RWPE2 (cell line): ENCODE results near the gene TRAK1.
A peak's percentile ranks its signal among the peaks of the same experiment; 100 is the strongest.

ENCODE experiments used
- ATAC-seq: fragments of 200-7000 bp; cut with Tn5 transposase; 3 replicates; pipeline ENCODE4 v1.9.1; 2021; ENCODE audit warnings: low read depth
- DNase-seq: peaks from one replicate; pipeline ENCODE4 v3.0.0-alpha.2; 2020; ENCODE audit warnings: low spot score
- H3K27ac ChIP-seq: fragments of 450-650 bp; 2 replicates; pipeline ENCODE4 v1.5.1; 2017; ENCODE audit warnings: mild to moderate bottlenecking; ENCODE audit not compliant: poor library complexity, severe bottlenecking
- H3K27me3 ChIP-seq: fragments of 250-450 bp; sonication (Bioruptor Pico); 2 replicates; pipeline ENCODE4 v1.5.1; 2021; ENCODE audit warnings: mild to moderate bottlenecking, moderate library complexity; ENCODE audit not compliant: insufficient read depth, poor library complexity, severe bottlenecking
- H3K36me3 ChIP-seq: fragments of 250-450 bp; sonication (Bioruptor Pico); 2 replicates; pipeline ENCODE4 v1.5.1; 2020; ENCODE audit warnings: low read depth, mild to moderate bottlenecking, moderate library complexity
- H3K4me1 ChIP-seq: fragments of 250-450 bp; sonication (Bioruptor Pico); 2 replicates; pipeline ENCODE4 v1.5.1; 2021; ENCODE audit warnings: mild to moderate bottlenecking, moderate library complexity; ENCODE audit not compliant: insufficient read depth, poor library complexity, severe bottlenecking
- H3K4me3 ChIP-seq: fragments of 250-450 bp; sonication (Bioruptor Pico); 2 replicates; pipeline ENCODE4 v1.5.1; 2021; ENCODE audit warnings: mild to moderate bottlenecking, moderate library complexity; ENCODE audit not compliant: severe bottlenecking
- H3K9me3 ChIP-seq: fragments of 250-450 bp; sonication (Bioruptor Pico); 2 replicates; pipeline ENCODE4 v1.5.1; 2021; ENCODE audit warnings: mild to moderate bottlenecking, moderate library complexity; ENCODE audit not compliant: severe bottlenecking
- TF ChIP-seq, protein P1 (sequence below): fragments of 450-650 bp; IDR thresholded peaks from one replicate; pipeline ENCODE4 v1.5.1; 2017; ENCODE audit warnings: mild to moderate bottlenecking, moderate library complexity; ENCODE audit not compliant: poor library complexity, severe bottlenecking

The TRAK1 gene

DNA sequence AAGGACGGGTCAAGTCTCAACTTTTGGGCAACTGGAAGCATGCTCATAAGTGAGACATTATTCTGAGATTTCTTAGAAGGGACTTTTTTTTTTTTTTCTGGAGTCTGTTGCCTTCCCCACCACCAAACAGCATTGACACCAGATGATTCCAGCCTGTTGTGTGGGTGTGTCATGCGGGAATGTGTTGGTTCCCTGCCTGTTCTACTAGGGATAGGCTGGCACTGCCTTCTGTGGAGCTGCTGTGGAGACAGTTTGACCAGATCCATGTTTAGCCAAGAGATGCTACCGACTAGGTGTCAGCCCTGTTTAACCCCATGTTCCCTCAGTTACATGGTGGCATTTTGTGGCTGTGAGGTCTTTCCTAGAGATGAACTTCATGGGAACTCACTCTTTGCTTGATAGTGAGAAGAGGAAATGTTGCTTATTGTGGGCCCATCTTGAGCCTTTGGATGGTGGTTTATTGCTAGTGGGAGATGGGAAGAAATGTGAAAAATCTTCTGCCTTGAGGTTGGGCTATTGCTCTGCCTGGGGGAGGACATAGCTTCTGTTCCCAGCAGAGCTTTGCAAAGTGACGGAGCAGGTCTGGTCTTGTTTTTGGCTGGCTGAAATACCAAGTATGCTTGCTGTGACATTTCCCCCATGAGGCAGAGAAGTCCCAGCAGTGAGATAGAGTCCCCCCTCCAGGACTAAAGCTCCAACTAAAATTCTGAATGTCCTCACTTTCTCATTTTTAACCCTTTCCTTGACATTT is 31.3 kb downstream of the TRAK1 start:
- no peak for DNase-seq
- Histone ChIP-seq H3K9me3 (no peaks in the 10 kb centered on the region), H3K4me1 (peaks cover 28% of the 10 kb centered on the region), H3K4me3 (no peak overlapping the region), H3K36me3 (peaks cover 11% of the 10 kb centered on the region; the same call in 1 of the 2 replicates), H3K27ac (peak overlapping the region; percentile 82), H3K27me3 (no peaks in the 10 kb centered on the region)
- peak; percentile 31; the same call in 2 of the 3 replicates for ATAC-seq
- TF ChIP-seq, protein P1, sequence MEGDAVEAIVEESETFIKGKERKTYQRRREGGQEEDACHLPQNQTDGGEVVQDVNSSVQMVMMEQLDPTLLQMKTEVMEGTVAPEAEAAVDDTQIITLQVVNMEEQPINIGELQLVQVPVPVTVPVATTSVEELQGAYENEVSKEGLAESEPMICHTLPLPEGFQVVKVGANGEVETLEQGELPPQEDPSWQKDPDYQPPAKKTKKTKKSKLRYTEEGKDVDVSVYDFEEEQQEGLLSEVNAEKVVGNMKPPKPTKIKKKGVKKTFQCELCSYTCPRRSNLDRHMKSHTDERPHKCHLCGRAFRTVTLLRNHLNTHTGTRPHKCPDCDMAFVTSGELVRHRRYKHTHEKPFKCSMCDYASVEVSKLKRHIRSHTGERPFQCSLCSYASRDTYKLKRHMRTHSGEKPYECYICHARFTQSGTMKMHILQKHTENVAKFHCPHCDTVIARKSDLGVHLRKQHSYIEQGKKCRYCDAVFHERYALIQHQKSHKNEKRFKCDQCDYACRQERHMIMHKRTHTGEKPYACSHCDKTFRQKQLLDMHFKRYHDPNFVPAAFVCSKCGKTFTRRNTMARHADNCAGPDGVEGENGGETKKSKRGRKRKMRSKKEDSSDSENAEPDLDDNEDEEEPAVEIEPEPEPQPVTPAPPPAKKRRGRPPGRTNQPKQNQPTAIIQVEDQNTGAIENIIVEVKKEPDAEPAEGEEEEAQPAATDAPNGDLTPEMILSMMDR = no peak

DNA sequence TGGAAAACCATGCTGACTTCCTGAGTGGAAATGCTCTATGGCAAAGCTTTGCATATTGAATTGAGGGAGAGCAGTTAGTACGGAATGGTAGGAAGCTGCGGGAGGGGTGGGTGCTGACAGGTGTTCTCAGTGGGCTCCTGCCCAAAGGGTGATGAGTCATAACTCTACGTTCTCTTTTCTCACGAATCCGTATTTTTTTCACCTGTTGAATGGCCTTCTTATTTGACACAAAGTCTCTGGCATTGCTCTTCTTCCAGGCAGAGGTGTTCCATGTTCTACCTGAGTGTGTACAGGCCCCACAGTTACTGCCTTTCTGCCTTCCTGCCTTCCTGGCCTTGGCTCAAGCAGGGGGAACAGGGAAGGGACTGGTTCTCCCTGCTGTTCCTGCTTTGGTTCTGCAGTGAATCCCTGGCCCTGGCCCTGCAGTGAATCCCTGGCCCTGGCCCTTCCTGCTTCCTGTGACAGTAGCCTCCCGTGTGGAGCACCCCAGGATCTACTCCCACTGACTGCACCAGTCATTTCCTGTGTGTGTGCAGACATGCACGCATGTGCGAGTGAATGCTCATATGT is 31.9 kb downstream of the TRAK1 start:
- Histone ChIP-seq H3K27me3 (no peaks in the 10 kb centered on the region), H3K9me3 (no peaks in the 10 kb centered on the region), H3K4me1 (peaks cover 25% of the 10 kb centered on the region), H3K36me3 (peaks cover 11% of the 10 kb centered on the region; the same call in 1 of the 2 replicates), H3K27ac (peak overlapping the region; percentile 82), H3K4me3 (no peak overlapping the region)
- ATAC-seq (peak; percentile 78), DNase-seq (no peak)
- TF ChIP-seq, protein P1 = no peak

DNA sequence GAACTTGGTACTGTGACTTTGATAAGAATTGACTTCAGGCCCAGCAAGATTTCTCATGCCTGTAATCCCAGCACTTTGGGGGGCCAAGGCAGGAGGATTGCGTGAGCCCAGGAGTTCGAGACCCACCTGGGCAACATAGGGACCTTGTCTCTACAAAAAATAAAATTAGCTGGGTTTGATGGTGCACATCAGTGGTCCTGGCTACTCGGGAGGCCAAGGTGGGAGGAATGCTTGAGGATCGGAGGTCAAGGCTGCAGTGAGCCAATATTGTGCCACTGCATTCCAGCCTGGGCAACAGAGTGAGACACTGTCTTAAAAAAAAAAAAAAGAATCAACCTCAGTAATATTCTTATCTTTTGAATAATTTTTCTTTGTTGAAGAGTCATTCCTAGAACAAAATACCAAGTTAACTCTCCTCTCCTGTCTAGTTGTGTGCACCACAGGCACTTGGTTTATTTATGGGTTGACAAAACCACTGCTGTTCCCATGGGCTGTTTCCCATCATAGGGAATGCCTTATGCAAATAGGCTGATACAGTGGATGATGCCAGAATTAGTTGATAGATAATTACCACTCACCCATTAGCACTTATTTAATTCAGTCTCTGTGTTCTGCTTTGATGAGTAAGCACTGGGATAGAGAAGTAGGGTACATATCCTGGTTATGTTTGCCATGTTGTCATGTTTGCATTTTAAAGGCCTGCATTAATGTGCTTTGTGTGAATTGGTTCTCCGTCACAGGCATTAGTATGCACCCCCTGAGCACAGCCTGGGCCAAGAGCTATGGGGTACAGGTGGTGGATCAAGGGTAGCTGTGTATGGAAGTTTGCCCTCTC is 32.9 kb downstream of the TRAK1 start:
- H3K9me3 ChIP-seq = no peaks in the 10 kb centered on the region
- no peak overlapping the region for H3K4me3 ChIP-seq
- DNase-seq (no peak), ATAC-seq (no peak)
- peak overlapping the region; percentile 82 for H3K27ac ChIP-seq
- no peaks in the 10 kb centered on the region for H3K27me3 ChIP-seq
- TF ChIP-seq, protein P1 = no peak
- H3K36me3 ChIP-seq = peaks cover 11% of the 10 kb centered on the region; the same call in 1 of the 2 replicates
- peaks cover 31% of the 10 kb centered on the region for H3K4me1 ChIP-seq

DNA sequence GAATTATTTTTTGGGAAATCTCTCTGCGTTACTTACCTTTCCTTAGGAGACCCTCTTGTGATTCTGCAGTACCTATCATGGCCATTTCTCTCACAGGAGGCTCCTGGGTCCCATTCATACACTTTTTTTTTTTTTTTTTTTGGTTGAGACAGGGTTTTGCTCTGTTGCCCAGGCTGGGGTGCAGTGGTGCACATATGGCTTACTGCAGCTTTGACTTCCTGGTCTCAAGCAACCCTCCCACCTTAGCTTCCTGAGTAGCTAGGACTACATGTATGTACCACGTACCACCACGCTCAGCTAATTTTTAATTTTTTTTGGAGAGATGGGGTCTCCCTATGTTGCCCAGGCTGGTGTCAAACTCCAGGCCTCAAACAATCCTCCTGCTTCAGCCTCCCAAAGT is 36.1 kb downstream of the TRAK1 start:
- H3K4me1 ChIP-seq = peaks cover 40% of the 10 kb centered on the region
- H3K27me3 ChIP-seq = no peaks in the 10 kb centered on the region
- no peak overlapping the region for H3K27ac ChIP-seq
- no peaks in the 10 kb centered on the region for H3K9me3 ChIP-seq
- H3K36me3 ChIP-seq = peaks cover 11% of the 10 kb centered on the region; the same call in 1 of the 2 replicates
- H3K4me3 ChIP-seq = no peak overlapping the region
- TF ChIP-seq, protein P1 = no peak
- no peak for ATAC-seq
- no peak for DNase-seq
